Stimulated activated CD8-positive, alpha-beta memory T cell treated with anti-CD3 and anti-CD28 coated beads, Interleukin-4, amount 100 ng/mL, for 4 hours (primary cell): ENCODE results near the gene HBA2.
"Not testable (repeated sequence)": the region's sequence is repeated elsewhere in the genome, so short reads cannot be mapped to it uniquely, and the experiment has no call there.

Source experiments
- DNase-seq, 2 donors: peaks; one replicate each; pipeline ENCODE4 v3.0.0-alpha.2; 2020; ENCODE audit warnings: low read depth in 2 of 2, low spot score in 1 of 2

HBA2 gene

DNA sequence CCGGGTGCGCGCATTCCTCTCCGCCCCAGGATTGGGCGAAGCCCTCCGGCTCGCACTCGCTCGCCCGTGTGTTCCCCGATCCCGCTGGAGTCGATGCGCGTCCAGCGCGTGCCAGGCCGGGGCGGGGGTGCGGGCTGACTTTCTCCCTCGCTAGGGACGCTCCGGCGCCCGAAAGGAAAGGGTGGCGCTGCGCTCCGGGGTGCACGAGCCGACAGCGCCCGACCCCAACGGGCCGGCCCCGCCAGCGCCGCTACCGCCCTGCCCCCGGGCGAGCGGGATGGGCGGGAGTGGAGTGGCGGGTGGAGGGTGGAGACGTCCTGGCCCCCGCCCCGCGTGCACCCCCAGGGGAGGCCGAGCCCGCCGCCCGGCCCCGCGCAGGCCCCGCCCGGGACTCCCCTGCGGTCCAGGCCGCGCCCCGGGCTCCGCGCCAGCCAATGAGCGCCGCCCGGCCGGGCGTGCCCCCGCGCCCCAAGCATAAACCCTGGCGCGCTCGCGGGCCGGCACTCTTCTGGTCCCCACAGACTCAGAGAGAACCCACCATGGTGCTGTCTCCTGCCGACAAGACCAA, at the start of gene HBA2:
HBA2 (plus strand) TSS at position 503 of the 568 bp plus-strand sequence; CDS start at position 540, 37 bp downstream.
- not testable (repeated sequence) for DNase-seq

DNA sequence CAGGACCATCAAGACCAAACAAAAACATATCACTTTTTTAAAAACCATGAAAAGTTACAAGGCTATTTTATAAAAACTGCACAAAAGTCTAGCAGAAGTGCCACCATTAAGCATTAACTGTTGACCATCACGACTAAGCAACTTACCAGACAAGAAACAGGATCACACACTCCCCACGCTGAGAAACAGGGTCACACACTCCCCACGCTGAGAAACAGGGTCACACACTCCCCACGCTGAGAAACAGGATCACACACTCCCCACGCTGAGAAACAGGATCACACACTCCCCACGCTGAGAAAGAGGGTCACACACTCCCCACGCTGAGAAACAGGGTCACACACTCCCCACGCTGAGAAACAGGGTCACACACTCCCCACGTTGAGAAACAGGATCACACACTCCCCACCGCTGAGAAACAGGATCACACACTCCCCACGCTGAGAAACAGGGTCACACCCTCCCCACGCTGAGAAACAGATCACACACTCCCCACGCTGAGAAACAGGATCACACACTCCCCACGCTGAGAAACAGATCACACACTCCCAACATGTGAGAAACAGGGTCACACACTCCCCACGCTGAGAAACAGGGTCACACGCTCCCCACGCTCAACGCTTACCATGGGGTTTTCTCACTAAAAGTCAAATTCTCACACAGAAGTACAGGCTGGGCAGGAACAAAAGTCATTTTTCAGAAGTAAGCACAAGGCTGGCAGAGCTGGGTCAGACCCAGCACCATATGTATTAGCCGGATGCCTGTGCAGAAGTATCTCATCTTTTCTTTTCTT, 48.9 kb upstream of the HBA2 start:
- DNase-seq = not testable (repeated sequence)

DNA sequence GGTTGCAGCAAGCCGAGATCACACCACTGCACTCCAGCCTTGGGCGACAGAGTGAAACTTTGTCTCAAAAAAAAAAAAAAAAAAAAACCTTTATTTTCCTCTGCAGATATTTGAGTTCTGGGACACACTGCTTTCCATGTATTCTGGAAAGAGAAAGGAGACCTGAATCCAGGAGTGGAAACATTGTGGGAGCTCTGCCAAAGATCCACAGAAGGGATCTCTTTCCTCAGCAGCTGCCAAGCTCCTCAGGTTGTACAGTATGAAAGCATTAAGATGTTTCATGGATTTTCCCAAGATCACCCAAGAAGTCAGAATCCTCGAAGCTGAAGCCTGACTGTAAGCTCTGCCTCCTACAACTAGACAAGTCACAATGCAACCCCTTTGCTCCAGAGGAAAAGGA, 47.7 kb upstream of the HBA2 start:
- no peak for DNase-seq

DNA sequence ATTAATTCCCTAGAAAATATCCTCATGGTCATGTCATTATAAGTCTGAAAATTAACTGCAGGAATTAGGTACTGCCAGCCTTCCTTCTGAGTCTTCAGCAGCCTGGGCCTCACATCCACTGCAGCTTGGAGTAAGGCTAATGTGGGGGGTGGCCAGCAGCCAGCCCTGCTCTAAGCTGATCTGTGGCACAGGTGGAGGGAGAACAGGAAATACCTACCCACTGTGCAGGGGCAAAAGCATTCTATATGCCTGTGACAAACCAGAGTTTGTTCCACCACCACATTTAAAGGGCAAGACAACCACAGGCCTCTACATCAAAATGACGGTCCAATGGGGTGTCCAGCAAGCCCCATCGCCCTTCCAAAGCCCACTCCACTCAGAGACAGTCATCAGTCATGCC, 43.6 kb upstream of the HBA2 start:
- DNase-seq = no peak

DNA sequence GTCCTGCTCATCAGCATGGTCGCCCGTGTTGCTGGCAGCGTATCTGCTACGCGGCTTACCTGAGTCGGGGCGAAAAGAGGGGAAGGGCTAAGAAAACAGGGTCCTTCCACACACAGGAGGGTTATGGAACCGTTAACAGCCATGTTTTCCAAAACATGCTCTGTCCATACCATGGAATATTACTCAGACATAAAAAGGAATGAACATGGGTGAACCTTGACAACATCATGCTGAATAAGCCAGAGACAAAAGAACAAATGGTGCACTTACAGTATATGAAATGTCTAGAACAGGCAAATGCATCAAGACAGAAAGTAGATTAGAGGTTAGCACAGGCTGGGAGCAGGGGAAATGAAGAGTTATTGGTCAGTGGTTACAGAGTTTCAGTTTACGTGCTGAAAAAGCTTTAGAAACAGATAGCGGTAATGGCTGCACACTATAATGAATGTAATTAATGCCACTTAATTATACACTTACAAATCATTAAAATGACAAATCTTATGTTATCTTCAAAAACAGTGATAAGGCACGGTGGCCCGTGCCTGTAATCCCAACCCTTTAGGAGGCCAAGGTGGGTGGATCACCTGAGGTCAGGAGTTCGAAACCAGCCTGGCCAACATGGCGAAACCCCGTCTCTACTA, 42.0 kb upstream of the HBA2 start:
- no peak for DNase-seq

DNA sequence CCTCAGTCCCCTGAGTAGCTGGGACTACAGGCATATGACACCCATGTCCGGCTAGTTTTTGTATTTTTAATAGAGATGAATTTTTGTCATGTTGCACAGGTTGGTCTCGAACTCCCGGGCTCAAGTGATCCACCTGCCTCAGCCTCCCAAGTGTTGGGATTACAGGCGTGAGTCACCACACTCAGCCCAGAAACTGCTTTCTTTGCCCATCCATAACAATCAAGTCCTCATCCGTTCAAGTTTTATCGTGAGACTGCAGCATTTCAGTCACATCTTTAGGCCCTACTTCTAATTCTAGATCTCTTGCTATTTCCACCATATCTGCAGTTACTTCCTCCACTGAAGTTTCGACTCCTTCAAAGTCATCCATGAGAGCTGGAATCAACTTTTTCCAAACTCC, 40.6 kb upstream of the HBA2 start:
- no peak for DNase-seq

DNA sequence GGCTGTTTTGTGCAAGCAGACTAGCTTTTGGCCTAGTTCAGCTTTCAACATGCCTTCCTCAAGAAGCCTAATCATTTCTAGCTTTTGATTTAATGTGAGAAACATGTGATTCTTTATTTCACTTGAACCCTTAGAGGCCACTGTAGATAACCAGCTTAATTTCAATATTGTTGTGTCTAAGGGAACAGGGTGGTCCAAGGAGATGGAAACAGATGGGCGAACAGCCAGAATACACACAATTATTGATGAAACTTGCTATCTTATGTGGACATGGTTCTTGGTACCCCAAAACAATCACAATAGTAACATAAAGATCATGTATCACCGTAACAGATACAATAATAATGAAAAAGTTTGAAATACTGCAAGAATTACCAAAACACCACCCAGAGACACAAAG, 39.0 kb upstream of the HBA2 start:
- DNase-seq = no peak

DNA sequence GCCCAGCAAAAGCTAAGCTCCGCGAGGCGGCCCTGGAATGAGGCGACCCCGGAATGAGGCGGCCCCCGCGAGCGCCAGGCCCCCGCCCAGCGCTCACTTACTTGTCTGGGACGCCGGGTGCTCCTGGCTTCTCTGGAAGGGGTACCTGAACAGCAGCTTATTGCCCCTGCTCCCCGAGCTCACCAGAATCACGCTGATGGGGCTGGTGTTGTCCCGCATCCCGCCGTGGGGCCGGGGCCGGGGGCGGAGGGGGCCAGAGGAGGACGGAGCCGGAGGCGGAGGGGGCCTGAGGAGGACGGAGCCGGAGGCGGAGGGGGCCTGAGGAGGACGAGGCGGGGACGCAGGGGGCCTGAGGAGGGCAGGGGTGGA, 34.6 kb upstream of the HBA2 start:
- no peak for DNase-seq

DNA sequence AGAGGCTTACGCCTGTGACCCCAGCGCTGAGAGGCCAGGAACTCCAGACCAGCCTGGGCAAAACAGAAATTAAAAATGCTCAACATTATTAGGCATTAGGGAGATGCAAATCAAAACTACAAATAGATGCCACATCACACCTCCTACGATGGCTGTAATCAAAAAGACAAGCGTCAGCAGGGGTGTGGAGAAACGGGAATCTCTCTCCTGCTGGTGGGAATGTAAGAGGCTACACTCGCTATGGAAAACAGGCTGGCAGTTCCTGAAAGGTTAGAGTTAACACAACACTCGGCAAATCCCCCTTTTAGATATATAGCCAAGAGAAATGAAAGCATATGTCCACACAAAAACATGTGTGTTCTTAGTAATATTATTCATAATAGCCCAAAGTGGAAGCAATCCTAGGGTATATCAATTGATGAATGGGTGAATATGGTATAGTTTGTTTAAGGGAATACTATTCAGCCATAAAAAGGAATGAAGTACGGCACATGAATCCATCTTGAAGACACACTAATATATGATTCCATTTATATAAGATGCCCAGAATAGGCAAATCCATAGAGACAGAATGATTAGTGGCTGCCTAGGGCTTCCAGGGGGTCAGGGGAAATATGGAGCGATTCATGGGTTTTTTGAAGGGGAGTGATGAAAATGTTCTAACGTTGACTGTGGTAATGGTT, 32.4 kb upstream of the HBA2 start:
- DNase-seq = no peak

DNA sequence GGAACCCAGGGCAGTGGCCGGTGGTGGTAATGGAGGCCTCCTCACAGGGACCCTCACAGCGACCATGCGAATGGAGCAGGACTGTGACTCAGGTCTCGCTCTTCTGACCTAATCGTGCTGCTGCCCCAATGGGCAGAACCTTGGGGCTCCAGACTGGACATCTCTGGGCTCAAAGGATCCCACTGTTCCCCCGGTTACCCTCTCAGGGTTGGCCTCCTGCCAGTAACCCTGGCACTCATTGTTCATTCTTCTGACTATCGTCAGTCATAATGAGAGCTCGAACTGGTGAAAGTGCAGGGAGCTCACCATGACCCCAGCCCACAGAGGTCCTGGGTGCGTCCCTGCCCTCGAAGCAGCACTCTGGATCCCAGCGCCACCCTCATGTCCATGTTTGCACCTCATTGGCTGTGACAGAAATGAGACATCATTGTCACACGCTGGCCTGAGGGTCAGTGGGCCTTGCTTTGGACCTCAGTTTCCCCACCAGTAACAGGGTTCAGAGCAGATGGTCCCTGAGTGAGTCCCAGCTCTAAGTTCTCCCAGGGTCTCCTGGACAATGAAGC, 30.2 kb upstream of the HBA2 start:
- no peak for DNase-seq

DNA sequence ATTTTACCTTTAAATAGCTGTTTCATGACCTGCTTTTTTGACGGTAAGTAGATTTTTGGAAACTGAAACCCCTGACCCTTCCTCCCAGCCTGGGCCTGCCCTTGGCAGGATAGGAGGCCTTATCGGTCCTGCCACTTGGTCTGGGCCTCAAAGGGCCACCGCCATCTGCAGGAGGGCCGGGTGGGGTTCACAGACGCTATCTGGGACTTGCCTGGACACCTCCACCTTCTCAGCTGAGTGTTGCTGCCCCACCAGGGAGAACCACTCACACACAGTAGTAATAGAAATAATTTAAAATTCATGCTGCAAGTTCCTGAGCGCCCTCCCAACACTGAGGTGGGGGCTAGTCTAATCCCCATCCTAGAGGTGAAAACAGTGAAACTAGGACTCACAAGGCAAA, 29.6 kb upstream of the HBA2 start:
- DNase-seq = no peak

DNA sequence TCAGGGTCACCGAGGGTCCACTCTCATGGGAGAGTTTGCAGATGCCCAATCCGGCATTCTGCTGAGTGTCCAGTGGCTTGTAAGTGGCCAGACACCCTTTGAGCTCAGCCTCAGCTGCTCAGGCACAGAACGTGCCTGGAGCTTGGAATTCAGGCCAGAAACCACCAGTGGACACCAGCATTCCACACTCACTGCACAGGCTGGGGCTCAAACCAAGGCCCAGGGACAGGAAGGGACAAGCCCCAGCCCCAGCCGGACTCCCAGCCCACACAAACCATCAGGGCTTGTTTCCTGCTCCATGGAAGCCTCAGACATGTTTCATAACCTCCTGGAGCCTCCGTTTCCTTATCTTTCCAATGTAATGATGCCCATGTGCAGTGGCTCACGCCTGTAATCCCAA, 29.2 kb upstream of the HBA2 start:
- no peak for DNase-seq

DNA sequence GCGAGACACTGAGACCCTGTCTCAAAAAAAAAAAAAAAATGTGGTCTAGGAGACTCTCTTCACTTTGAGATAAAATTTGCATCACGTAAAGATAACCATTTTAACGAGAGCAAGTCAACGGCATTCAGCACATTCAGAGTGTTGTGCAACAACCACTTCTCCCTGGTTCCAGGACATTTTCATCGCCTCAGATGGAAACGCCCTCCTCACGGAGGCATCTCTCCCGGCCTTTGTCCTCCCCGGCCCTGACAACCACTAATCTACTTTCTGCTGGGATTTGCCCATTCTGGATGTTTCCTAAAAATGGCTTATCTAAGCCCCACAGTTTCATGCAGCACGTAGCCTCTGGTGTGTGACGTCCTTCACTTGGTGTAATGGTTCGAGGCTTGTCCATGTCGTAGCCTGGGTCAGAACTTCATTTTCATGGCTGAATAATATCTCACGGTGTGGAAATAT, 27.9 kb upstream of the HBA2 start:
- no peak for DNase-seq

DNA sequence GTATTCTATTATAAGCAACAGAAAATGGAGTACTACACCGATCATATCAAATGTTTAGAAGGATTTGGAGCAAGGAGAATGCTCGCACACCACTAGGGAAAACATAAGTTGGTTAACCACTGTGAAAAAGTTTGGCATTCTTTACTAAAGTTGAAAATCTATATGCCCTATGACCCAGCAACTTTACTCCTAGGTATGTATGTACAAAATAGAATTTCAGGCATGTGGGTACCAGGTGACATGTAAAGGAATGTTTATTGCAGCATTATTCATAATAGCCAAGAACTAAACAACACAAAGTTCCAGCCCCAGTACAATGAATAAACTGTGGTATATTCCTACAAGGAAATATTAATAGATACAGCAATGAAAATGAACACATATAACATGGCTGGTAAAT, 26.0 kb upstream of the HBA2 start:
- DNase-seq = no peak

DNA sequence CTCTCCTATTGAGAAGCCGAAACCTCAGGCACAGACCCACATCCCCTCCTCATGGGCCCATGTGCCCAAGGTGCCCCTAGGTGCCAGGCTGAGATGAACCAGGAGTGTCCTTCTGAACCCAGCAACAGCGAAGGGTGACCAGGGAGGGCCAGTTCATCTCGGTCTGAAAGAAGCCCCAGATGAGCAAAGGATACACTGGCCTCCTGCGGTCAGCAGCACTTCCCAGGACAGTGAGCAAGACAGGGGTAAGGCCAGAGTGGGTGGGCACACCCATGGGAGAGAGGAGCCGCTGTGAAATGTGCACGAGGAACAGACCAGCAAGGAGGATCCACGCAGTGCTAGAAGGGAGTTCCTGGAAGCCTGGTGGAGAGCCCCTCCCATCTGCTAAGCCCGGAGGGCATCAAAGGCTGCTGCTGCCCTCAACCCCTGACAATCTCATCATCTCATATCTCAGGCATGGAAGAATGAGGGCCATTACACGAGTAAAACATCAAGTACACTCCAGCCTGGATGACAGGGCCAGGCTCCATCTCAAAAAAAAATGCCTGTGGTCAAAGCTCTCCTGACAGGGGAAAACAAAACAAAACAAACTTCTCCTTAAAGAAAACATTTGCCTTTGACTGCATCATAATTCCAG, 23.5 kb upstream of the HBA2 start:
- DNase-seq = no peak

DNA sequence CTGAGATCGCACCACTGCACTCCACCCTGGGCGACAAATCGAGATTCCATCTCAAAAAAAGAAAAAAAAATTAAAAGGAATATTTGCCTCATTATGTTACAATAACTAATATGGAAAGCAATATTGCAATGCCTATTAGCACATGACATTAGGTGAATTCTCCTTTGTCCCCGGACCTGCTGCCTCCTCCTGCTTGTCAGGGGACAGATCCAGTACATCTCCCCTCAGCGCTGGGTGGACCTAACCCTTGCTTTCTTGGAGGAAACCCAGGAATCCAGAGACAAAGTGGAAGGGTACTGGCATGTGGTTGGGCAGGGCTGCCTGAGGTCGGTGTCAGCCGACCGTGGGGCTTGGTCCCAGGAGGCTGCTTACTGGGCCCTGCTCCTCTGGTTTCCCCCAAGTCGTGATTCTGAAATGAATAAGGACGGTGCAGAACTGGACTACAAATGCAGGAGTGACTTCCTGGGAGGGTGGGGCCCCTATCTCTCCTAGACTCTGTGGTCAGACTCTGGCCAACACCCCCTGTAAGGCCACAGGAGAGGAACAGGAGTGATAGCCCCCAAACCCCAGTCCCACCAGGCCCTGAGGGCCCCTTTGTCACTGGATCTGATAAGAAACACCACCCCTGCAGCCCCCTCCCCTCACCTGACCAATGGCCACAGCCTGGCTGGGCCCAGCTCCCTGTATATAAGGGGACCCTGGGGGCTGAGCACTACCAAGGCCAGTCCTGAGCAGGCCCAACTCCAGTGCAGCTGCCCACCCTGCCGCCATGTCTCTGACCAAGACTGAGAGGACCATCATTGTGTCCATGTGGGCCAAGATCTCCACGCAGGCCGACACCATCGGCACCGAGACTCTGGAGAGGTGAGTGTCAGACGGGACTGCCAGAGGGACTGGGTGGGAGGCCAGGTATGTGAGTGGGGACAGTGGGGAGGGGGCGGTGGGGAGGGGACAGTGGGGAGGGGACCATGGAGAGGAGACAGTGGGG, 20.2 kb upstream of the HBA2 start, which contains the start of gene HBZ:
HBZ (plus strand) TSS at position 504 of the 988 bp plus-strand sequence; CDS start at position 770, 266 bp downstream.
- no peak for DNase-seq

DNA sequence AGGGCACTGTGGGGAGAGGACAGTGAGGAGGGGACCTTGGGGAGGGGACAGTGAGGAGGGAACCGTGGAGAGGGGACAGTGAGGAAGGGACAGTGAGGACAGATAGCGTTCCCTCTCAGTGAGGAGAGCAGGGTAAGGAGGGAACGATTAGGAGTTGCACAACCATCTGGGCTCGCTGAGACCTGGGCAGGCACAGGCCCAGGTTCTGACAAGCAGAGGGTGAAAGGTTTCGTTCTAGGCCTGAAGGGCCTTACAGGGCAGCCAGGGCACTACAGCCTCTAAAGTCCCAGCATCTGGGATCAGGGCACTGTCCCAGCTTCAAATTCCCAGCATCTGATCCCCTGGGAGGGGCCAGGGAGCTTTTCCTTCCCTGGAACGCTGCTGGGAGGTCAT, 19.6 kb upstream of the HBA2 start:
- not testable (repeated sequence) for DNase-seq

DNA sequence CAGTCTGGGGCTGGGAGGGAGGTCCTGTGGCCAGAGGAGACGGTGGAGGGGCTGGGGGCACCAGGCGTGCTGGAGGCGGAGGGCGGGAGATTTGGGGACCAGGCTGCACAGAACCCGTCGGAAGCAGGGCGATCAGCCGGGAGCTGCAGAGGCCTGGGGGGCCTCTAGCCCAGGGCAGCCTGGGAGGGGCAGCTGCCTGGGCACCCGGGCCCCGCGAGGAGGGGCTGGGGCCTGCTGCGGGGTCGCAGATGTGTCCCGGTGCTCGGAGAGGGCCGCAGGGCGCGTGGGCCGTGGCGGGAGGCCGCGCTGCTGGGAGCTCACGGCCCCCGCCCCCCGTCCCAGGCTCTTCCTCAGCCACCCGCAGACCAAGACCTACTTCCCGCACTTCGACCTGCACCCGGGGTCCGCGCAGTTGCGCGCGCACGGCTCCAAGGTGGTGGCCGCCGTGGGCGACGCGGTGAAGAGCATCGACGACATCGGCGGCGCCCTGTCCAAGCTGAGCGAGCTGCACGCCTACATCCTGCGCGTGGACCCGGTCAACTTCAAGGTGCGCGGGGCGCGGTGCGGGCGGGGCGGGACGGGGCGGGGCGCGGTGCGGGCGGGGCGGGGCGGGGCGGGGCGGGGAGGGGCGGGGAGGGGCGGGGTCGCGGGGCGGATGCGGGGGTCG, 19.0 kb upstream of the HBA2 start:
- DNase-seq = not testable (repeated sequence)
